Retinal pigment epithelial cell (primary cell): ENCODE measurements around the gene KCNJ6.
A peak's percentile ranks its signal among the peaks of the same experiment; 100 is the strongest.

ENCODE experiments used
- DNase-seq: peaks from one replicate; pipeline ENCODE4 v3.0.0-alpha.2; 2010; ENCODE audit warnings: low read depth
- H3K4me3 ChIP-seq: 2 replicates; pipeline ENCODE4 v1.5.1; 2011; ENCODE audit warnings: mild to moderate bottlenecking, low read length, control low read depth, moderate library complexity
- CTCF ChIP-seq: conservative IDR thresholded peaks from 2 replicates; pipeline ENCODE4 v1.5.1; 2011; ENCODE audit warnings: low read depth, low read length, control low read depth, inconsistent platforms

The KCNJ6 gene

GRCh38 chr21:37797403-37797802 lies 118.9 kb downstream of the KCNJ6 start:
- DNase-seq, result no peak
- H3K4me3 ChIP-seq, result no peak overlapping the region
- no peak for TF ChIP-seq CTCF

DNA sequence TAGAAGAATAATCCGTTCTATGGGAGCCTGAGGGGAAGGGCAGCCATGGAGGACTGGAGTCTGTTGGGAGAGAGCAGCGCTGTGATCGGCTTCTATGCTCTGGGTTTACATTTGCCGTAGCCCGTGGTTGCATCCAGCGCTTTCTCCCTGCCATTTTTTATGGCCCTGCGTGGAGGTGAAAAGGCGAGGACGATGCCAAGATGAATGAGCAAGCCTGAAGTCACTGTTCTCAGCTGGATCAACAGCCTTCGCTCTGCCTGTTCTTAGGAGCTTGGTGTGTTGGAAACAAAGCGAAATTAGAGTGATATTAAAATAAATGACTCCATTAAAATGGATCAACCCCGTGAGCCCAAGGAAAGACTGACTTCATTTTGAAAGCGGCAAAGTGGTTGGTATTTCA lies 120.2 kb downstream of the KCNJ6 start:
- TF ChIP-seq CTCF, result no peak
- DNase-seq, result no peak
- no peak overlapping the region for H3K4me3 ChIP-seq

DNA sequence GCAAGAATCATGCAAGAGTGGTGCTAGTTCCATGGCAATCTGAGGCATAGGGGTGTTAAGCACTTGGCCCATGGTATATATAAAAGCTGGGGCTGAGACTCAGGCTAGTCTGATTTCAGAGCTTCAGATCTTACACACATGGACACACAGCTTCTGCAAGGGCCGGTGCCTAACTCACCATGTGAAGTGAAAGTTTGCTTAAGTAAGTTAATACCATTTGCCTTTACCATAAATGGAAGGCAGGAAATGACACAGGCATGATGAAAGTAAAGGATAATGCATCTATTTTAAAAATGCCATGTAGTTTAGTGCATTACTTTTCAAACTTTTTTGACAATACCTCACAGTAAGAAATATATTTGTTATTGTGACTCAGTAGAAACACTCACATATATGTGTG lies 122.6 kb downstream of the KCNJ6 start:
- TF ChIP-seq CTCF, result no peak
- no peak for DNase-seq
- no peak overlapping the region for H3K4me3 ChIP-seq

DNA sequence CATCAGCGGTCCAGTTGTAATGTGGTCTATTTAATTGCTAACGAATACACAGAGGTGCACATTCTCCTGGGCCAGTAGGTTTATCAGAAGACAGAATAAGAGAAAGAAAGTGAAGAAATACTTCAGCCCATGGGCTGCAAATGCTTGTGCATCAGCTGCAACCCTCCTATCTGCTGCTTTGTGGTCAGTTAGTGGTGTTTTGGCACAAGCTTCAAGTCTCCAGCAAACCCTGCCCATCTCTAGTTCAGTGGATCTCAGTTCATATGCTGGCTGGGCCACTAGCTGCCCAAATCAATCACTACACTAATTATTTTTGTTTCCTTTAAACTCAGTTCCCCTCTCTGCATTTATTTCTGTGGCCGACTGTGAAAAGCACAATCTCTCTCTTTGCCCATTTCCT lies 124.2 kb downstream of the KCNJ6 start:
- TF ChIP-seq CTCF, result no peak
- no peak for DNase-seq
- no peak overlapping the region for H3K4me3 ChIP-seq

GRCh38 chr21:37790905-37791304 lies 125.4 kb downstream of the KCNJ6 start:
- H3K4me3 ChIP-seq, result no peak overlapping the region
- no peak for DNase-seq
- no peak for TF ChIP-seq CTCF

DNA sequence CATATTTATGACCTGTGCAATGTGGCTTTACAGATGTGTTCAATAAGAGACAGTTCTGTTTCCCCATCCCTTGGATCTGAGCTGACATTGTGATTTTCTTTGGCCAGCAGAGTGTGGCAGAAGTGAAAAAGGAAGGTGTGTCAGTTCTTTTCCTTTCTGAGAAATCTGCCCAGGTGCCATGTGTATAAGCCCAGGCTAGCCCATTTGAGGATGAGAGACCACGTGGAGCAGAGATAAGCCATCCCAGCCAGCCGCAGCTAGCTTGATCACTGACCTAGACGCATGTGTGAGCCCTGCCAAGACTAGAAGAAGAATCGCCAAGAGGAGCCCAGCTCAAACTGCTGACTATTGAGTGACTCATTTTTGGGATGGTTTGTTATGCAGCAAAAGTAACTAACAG lies 127.8 kb downstream of the KCNJ6 start:
- no peak overlapping the region for H3K4me3 ChIP-seq
- no peak for DNase-seq
- no peak for TF ChIP-seq CTCF

DNA sequence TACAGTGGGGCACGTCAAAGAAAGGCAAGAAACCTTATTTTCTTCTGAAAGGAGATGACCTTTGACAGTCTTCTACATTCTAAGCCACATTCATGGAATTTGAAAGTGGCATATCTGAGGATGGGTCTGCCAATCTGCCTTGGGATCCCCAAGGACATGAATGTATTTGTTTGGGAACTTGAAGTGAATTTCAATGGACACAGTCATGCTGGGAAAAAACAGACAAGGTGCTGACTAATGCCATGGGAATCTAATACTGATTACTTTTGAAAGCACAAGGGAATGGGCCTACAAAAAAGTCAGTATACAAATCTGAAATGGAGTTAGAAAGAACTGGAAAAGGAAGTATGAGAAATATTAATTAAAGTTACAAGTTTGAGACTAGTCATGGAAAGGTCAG lies 128.8 kb downstream of the KCNJ6 start:
- H3K4me3 ChIP-seq, result no peak overlapping the region
- peak; percentile 42 for DNase-seq
- no peak for TF ChIP-seq CTCF
